BJ (cell line): ENCODE results near the gene CYB561D1. TPM values are rescaled to one million over a fixed set of nuclear protein-coding genes. Genes with fewer than 3 reads are reported as not detected.

ENCODE experiments used
- CTCF ChIA-PET: fragments of 350-600 bp; formaldehyde crosslinking; extraction: SDS; loops from one replicate; lab custom pipeline; 2021; ENCODE audit warnings: antibody characterized with exemption, inconsistent platforms; lab: Yijun Ruan, JAX
- POLR2A ChIA-PET: fragments of 300-600 bp; sonication (Branson Sonifier 250); formaldehyde crosslinking; extraction: SDS; loops from one replicate; lab custom pipeline; 2021; ENCODE audit warnings: antibody characterized with exemption; lab: Charles Lee
- DNase-seq: peaks from one replicate; pipeline ENCODE4 v3.0.0-alpha.2; 2011; ENCODE audit warnings: low read depth
- H3K27me3 ChIP-seq: 2 replicates; pipeline ENCODE4 v1.6.0; 2011; ENCODE audit warnings: low read length; ENCODE audit not compliant: control insufficient read depth, insufficient read depth
- H3K36me3 ChIP-seq: 2 replicates; pipeline ENCODE4 v1.5.1; 2011; ENCODE audit warnings: low read length; ENCODE audit not compliant: control insufficient read depth, insufficient read depth
- H3K4me3 ChIP-seq: 2 replicates; pipeline ENCODE4 v1.5.1; 2011; ENCODE audit warnings: low read depth, mild to moderate bottlenecking, control low read depth, low read length
- CTCF ChIP-seq: IDR thresholded peaks from 2 replicates; pipeline ENCODE4 v1.5.1; 2011; ENCODE audit warnings: low read depth, mild to moderate bottlenecking, control low read depth, inconsistent platforms, low read length, moderate library complexity; ENCODE audit not compliant: insufficient read depth
- polyA plus RNA-seq: library from polyadenylated mRNA; depleted of rRNA; stranded (reverse); fragments of >200 nt; gene quantifications from 2 replicates; pipeline ENCODE4 v1.2.3, GENCODE V29; 2011

Gene CYB561D1
- polyA plus RNA-seq, 1 experiment = 10.8 TPM

- ChIA-PET CTCF (interaction anchor here (0.8 to 26.3 kb wide), 11 partner anchors 9 to 446 kb away, joined by 3 to 1371 read pairs (median 4); partner anchors contain the start of genes AHCYL1, AMIGO1, ATXN7L2 and CYB561D1), POLR2A (no interaction called here)
These were observed 45.1 kb downstream of the CYB561D1 start for GRCh38 chr1:109538827-109539555.

DNA sequence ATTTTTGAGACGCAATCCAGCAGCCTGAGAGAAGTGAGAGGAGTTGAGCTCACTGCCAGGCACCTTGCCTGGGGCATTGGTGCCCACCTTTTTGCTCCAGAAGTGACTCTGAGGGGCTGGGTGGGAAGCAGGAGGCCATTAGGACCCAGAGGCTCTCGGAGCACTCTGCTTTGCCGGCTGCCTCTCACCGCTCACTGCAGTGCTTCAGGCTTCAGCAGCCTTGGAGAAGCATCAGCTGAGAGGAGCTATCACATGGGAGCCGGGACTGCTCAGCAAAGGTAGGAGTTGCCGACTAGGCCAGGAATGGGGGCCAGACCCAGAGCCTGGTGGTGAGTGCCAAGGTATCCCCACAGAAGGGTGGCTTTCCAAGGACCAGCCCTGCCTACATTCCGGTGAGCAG is 45.8 kb downstream of the CYB561D1 start, which contains the start of gene GPR61:
Gene GPR61, plus strand, starts transcription at position 197 of the 400 bp plus-strand sequence. CDS start 3,151 bp downstream, outside the sequence.
- POLR2A ChIA-PET = no interaction called here
- H3K27me3 ChIP-seq = peaks cover 5% of the 10 kb centered on the region; the same call in 1 of the 2 replicates
- CTCF ChIA-PET = interaction anchor here (0.8 to 26.3 kb wide), 6 partner anchors 7 to 263 kb away, joined by 3 to 1371 read pairs (median 44); partner anchors contain the start of genes AMIGO1, ATXN7L2, CYB561D1 and GNAI3
- H3K36me3 ChIP-seq = no peaks in the 10 kb centered on the region
- no peak for DNase-seq
- TF ChIP-seq CTCF = no peak
- no peak within 1 kb of the TSS for H3K4me3 ChIP-seq

More at GRCh38 chr1:109538827-109539555, 45.1 kb downstream of the CYB561D1 start:
- DNase-seq = no peak
- no peak overlapping the region for H3K4me3 ChIP-seq
- H3K36me3 ChIP-seq = no peaks in the 10 kb centered on the region
- H3K27me3 ChIP-seq = peaks cover 5% of the 10 kb centered on the region; the same call in 1 of the 2 replicates
- no peak for TF ChIP-seq CTCF

- TF ChIP-seq CTCF = no peak
- DNase-seq = no peak
- H3K27me3 ChIP-seq = peaks cover 5% of the 10 kb centered on the region; the same call in 1 of the 2 replicates
- H3K4me3 ChIP-seq = no peak overlapping the region
- ChIA-PET POLR2A (no interaction called here), CTCF (interaction anchor here (1.1 to 26.3 kb wide), 7 partner anchors 9 to 443 kb away, joined by 3 to 1371 read pairs (median 82); partner anchors contain the start of genes AHCYL1, AMIGO1, ATXN7L2 and CYB561D1)
- H3K36me3 ChIP-seq = no peaks in the 10 kb centered on the region
These were observed 47.2 kb downstream of the CYB561D1 start for GRCh38 chr1:109541102-109541501.

GRCh38 chr1:109542657-109543056 is 48.8 kb downstream of the CYB561D1 start:
- POLR2A ChIA-PET = no interaction called here
- H3K27me3 ChIP-seq = peaks cover 5% of the 10 kb centered on the region; the same call in 1 of the 2 replicates
- CTCF ChIA-PET = interaction anchor here (2.4 to 26.3 kb wide), 6 partner anchors 10 to 441 kb away, joined by 11 to 1371 read pairs (median 98); partner anchors contain the start of genes AHCYL1, AMIGO1, ATXN7L2 and CYB561D1
- DNase-seq = no peak
- no peak overlapping the region for H3K4me3 ChIP-seq
- H3K36me3 ChIP-seq = no peaks in the 10 kb centered on the region
- no peak for TF ChIP-seq CTCF
